Aorta (tissue), 5 donors: ENCODE measurements around the gene CAMKK1. TPM values are rescaled to one million over a fixed set of nuclear protein-coding genes. Genes with fewer than 3 reads are reported as not detected.

Experiments used
- ATAC-seq: fragments of 200-7000 bp; cut with Tn5 transposase; one replicate; pipeline ENCODE4 v1.9.1; 2022; ENCODE audit warnings: moderate library complexity; ENCODE audit not compliant: low FRiP score
- DNase-seq, 2 donors: peaks; one replicate each; pipeline ENCODE4 v3.0.0-alpha.2; 2020
- H3K27ac ChIP-seq, 2 donors: one replicate each; pipeline ENCODE4 v1.5.1; 2013; ENCODE audit warnings: low read length in 2 of 2, mild to moderate bottlenecking in 2 of 2, moderate library complexity in 2 of 2, control low read depth in 1 of 2, inconsistent platforms in 1 of 2, low read depth in 1 of 2
- H3K27me3 ChIP-seq, 2 donors: one replicate each; pipeline ENCODE4 v1.6.1; 2013; ENCODE audit warnings: control low read depth in 1 of 2, low read length in 1 of 2, mild to moderate bottlenecking in 1 of 2, moderate library complexity in 1 of 2; ENCODE audit not compliant: insufficient read depth in 2 of 2, control insufficient read depth in 1 of 2
- H3K36me3 ChIP-seq, 2 donors: one replicate each; pipeline ENCODE4 v1.6.1; 2013; ENCODE audit warnings: control low read depth in 1 of 2, low read length in 1 of 2, mild to moderate bottlenecking in 1 of 2; ENCODE audit not compliant: insufficient read depth in 2 of 2, control insufficient read depth in 1 of 2
- H3K4me1 ChIP-seq, 2 donors: one replicate each; pipeline ENCODE4 v1.6.1; 2013; ENCODE audit warnings: low read length in 2 of 2, control low read depth in 1 of 2, mild to moderate bottlenecking in 1 of 2, moderate library complexity in 1 of 2; ENCODE audit not compliant: insufficient read depth in 2 of 2, control insufficient read depth in 1 of 2
- H3K4me3 ChIP-seq, 2 donors: one replicate each; pipeline ENCODE4 v1.5.1; 2013; ENCODE audit warnings: low read length in 2 of 2, control low read depth in 1 of 2, mild to moderate bottlenecking in 1 of 2
- H3K9me3 ChIP-seq: one replicate; pipeline ENCODE4 v1.6.1; 2013; ENCODE audit warnings: mild to moderate bottlenecking, low read length; ENCODE audit not compliant: control insufficient read depth
- WGBS, 2 donors: extraction: QIAGEN DNeasy Blood & Tissue Kit; methylation state at CpG; one replicate each; pipeline ENCODE4 v1.1.7; 2013; 5-methylcytosine and 5-hydroxymethylcytosine counted together
- intact Hi-C, 2 donors: fragments of 100-400 bp; cut with DNase I; formaldehyde crosslinking; loops; one replicate each; pipeline versions ENCODE4 v1.14.2 to v1.15.0; 2022
- polyA plus RNA-seq, 2 donors: library from polyadenylated mRNA; stranded (reverse); fragments of 200-250 nt; gene quantifications; one replicate each; pipeline ENCODE4 v1.2.3, GENCODE V29; 2013
- total RNA-seq, 2 donors: library from RNA; stranded (reverse); fragmentation: NEBNext Ultra II Directional; extraction: Animal tissue kit (Norgen Biotek cat#: 25700); gene quantifications; one replicate each; pipeline ENCODE4 v1.2.1, GENCODE V29; 2021
- donor health status: healthy with polysubstance abuse.
- donor health status: Bipolar disorder and iron deficiency.
- donor health status: DM: no; HTN: no; CAD: no.
- donor health status: DM: no; HTN: no; CAD: no.
- donor health status: DM: yes; HTN: yes; CAD: no.

CAMKK1 gene
- total and polyA plus RNA-seq, 4 donors, result 1.6 to 11.2 (median 4.6) TPM

DNA sequence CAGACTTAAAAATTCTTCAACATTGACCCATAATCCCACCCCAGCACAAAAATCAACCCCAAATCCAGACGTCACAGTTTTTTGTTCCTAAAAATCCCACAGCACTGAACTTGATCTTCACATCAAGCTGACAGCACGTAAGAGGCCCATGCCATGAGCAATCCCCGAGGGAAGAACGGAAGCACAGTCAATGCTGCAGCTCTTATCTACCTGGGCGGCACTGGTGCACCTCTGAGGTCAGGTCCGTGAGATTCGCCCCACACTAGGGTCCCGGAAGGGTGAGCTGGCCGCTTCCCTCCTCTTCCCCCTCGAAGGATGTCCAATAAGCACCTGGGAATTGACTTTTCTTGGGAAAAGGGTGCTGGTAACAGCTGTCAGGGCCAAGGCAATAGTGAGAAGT is 80.6 kb downstream of the CAMKK1 start:
- Histone ChIP-seq H3K9me3 (no peaks in the 10 kb centered on the region), H3K27me3 (no peaks in the 10 kb centered on the region), H3K36me3 (peaks cover 0 to 8% of the 10 kb centered on the region in 2 donors), H3K4me3 (no peak overlapping the region), H3K27ac (no peak overlapping the region), H3K4me1 (no peaks in the 10 kb centered on the region)
- 86 to 88% methylated on average over 10 of the region's 10 CpGs for WGBS, 2 donors
- intact Hi-C loops, result no loop called here
- DNase-seq (no peak), ATAC-seq (no peak)

Other genes with a start within 250 kb of the CAMKK1 start
- 100 to 1,000 TPM; 101 to 108 TPM for gene TAX1BP3, start 224.5 kb downstream of the CAMKK1 start, total RNA-seq
- gene TAX1BP3, start 224.5 kb downstream of the CAMKK1 start, polyA plus RNA-seq, result 100 to 1,000 TPM in 1 of 2 donors, 10 to 100 TPM in 1; 93.2 to 155 TPM
- 10 to 100 TPM; 19.2 to 25.7 TPM for gene EMC6, start 224.2 kb downstream of the CAMKK1 start, total RNA-seq
- 10 to 100 TPM; 33.1 to 48.5 TPM for gene EMC6, start 224.2 kb downstream of the CAMKK1 start, polyA plus RNA-seq
- 1 to 10 TPM; 1.0 to 1.3 TPM for gene P2RX5, start 196.9 kb downstream of the CAMKK1 start, total RNA-seq
- gene P2RX5, start 196.9 kb downstream of the CAMKK1 start, polyA plus RNA-seq, result 1 to 10 TPM in 1 of 2 donors, under 1 TPM in 1; 0.61 to 4.9 TPM
- gene HASPIN, start 169.2 kb downstream of the CAMKK1 start, total RNA-seq, result under 1 TPM; 0.13 to 0.27 TPM
- not detected for gene HASPIN, start 169.2 kb downstream of the CAMKK1 start, polyA plus RNA-seq
- 10 to 100 TPM; 16.0 to 20.5 TPM for gene ITGAE, start 91.9 kb downstream of the CAMKK1 start, total RNA-seq
- 10 to 100 TPM; 35.4 to 57.0 TPM for gene ITGAE, start 91.9 kb downstream of the CAMKK1 start, polyA plus RNA-seq
- gene NCBP3, start 46.8 kb downstream of the CAMKK1 start, total RNA-seq, result 10 to 100 TPM; 28.2 to 36.9 TPM
- gene NCBP3, start 46.8 kb downstream of the CAMKK1 start, polyA plus RNA-seq, result 10 to 100 TPM in 1 of 2 donors, 1 to 10 TPM in 1; 6.5 to 19.0 TPM
- 1 to 10 TPM; 3.5 to 4.7 TPM for gene P2RX1, start 23.4 kb upstream of the CAMKK1 start, total RNA-seq
- 1 to 10 TPM in 1 of 2 donors, under 1 TPM in 1; 0.50 to 1.6 TPM for gene P2RX1, start 23.4 kb upstream of the CAMKK1 start, polyA plus RNA-seq
- gene ATP2A3, start 71.4 kb upstream of the CAMKK1 start, total RNA-seq, result 10 to 100 TPM; 28.7 to 32.1 TPM
- 10 to 100 TPM in 1 of 2 donors, 1 to 10 TPM in 1; 7.5 to 88.7 TPM for gene ATP2A3, start 71.4 kb upstream of the CAMKK1 start, polyA plus RNA-seq
- 10 to 100 TPM; 64.4 to 68.5 TPM for gene ZZEF1, start 250.0 kb upstream of the CAMKK1 start, total RNA-seq
- gene ZZEF1, start 250.0 kb upstream of the CAMKK1 start, polyA plus RNA-seq, result 10 to 100 TPM; 11.0 to 18.9 TPM